Measurements from ENCODE around the gene PTPN13.

The PTPN13 gene

DNA sequence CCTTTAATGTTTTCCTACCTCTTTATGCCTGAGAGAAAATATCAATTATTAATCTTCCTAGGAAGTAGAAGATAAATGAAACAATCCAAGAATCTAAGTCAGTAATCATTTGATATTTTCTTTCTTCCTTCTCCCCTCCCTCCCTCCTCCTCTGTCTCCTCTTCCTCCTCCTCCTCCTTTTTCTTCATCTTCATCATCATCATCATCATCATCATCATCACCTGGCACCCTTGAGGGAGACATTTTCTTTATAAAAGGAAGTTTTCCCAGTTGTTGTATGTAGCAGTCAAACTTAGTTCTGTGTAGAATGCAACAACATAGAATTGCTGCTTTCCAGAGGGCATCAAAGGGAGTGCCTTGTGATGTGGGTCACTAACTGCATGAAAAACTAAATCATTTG is 155.0 kb downstream of the PTPN13 start:
- Histone ChIP-seq H3K4me3 (ENCODE audit: low read depth, low read length) (no peak overlapping the region), H3K79me2 (ENCODE audit: control insufficient read depth, insufficient read depth, low read length, unreplicated experiment) (no peaks in the 10 kb centered on the region), H3K27ac (ENCODE audit: low read depth, low read length) (no peak overlapping the region), H2AFZ (ENCODE audit: low read length, unreplicated experiment) (no peak overlapping the region), H3K4me1 (ENCODE audit: control insufficient read depth, insufficient read depth, low read length, unreplicated experiment) (no peaks in the 10 kb centered on the region), H3K27me3 (ENCODE audit: insufficient read depth, low read length) (no peaks in the 10 kb centered on the region), H3K36me3 (ENCODE audit: insufficient read depth, low read length) (0 out of 2 replicates have a peak, but pooled peaks cover 3% of the 10 kb centered on the region)

DNA sequence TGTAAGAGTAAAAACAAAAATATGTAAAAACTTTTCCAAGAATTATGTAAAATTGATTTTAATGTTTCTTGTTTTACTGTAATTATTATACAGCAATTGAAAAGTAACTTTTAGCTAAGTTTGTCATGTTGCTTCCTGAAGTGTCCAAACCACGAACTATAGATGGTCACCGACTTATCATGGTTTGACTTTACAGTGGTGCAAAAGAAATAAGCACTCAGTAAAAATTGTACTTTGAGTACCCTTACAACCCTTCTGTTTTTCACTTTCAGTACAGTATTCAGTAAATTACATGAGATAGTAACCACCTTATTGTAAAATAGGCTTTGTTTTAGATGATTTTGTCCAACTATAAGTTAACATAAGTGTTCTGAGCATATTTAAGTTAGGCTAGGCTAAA is 161.3 kb downstream of the PTPN13 start:
- Histone ChIP-seq H3K4me3 (ENCODE audit: low read depth, low read length) (no peak overlapping the region), H3K4me1 (ENCODE audit: control insufficient read depth, insufficient read depth, low read length, unreplicated experiment) (no peaks in the 10 kb centered on the region), H3K79me2 (ENCODE audit: control insufficient read depth, insufficient read depth, low read length, unreplicated experiment) (no peaks in the 10 kb centered on the region), H3K27ac (ENCODE audit: low read depth, low read length) (no peak overlapping the region), H2AFZ (ENCODE audit: low read length, unreplicated experiment) (no peak overlapping the region), H3K27me3 (ENCODE audit: insufficient read depth, low read length) (no peaks in the 10 kb centered on the region), H3K36me3 (ENCODE audit: insufficient read depth, low read length) (0 out of 2 replicates have a peak, but pooled peaks cover 3% of the 10 kb centered on the region)

DNA sequence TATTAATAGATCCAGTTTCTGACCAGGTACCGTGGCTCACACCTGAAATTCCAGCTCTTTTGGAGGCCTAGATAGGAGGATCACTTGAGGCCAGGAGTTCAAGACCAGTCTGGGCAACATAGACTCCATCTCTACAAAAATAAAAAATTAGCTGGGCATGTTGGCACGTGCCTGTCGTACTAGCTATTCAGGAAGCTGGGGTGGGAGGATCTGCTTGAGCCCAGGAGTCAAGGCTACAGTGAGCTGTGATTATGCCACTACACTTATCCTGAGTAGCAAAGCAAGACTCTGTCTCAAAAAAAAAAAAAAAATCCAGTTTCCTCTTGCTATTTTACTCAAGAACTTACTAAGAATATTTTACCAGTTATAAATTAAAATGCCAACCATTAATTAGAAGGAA is 163.4 kb downstream of the PTPN13 start:
- Histone ChIP-seq H3K27me3 (ENCODE audit: insufficient read depth, low read length) (no peaks in the 10 kb centered on the region), H2AFZ (ENCODE audit: low read length, unreplicated experiment) (no peak overlapping the region), H3K79me2 (ENCODE audit: control insufficient read depth, insufficient read depth, low read length, unreplicated experiment) (no peaks in the 10 kb centered on the region), H3K27ac (ENCODE audit: low read depth, low read length) (no peak overlapping the region), H3K4me3 (ENCODE audit: low read depth, low read length) (no peak overlapping the region), H3K4me1 (ENCODE audit: control insufficient read depth, insufficient read depth, low read length, unreplicated experiment) (no peaks in the 10 kb centered on the region), H3K36me3 (ENCODE audit: insufficient read depth, low read length) (no peaks in the 10 kb centered on the region; the same call in 1 of the 2 replicates)

DNA sequence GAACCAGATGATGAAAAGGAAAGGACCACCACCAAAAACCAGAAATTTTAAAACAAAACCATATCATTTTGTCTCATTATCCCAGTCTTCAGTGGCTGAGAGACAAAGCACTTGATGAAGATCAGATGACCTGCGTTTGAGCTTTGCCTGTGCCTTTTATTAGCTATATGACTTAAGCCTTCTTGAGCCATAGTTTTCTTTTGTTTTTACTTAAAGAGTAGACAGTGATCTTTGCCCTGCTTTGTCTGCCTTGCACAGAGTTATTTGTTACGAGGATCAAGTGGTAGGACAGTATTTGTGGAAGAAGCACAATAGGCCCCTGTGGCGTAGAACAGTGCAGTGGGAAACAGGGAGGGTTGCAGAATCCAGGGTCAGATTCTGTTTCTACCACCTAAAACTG is 165.2 kb downstream of the PTPN13 start:
- H3K4me1 ChIP-seq (ENCODE audit: control insufficient read depth, insufficient read depth, low read length, unreplicated experiment), result no peaks in the 10 kb centered on the region
- H3K27me3 ChIP-seq (ENCODE audit: insufficient read depth, low read length), result no peaks in the 10 kb centered on the region
- no peak overlapping the region for H2AFZ ChIP-seq (ENCODE audit: low read length, unreplicated experiment)
- H3K79me2 ChIP-seq (ENCODE audit: control insufficient read depth, insufficient read depth, low read length, unreplicated experiment), result no peaks in the 10 kb centered on the region
- no peak overlapping the region for H3K27ac ChIP-seq (ENCODE audit: low read depth, low read length)
- no peaks in the 10 kb centered on the region; the same call in none of the 2 replicates for H3K36me3 ChIP-seq (ENCODE audit: insufficient read depth, low read length)
- H3K4me3 ChIP-seq (ENCODE audit: low read depth, low read length), result no peak overlapping the region

DNA sequence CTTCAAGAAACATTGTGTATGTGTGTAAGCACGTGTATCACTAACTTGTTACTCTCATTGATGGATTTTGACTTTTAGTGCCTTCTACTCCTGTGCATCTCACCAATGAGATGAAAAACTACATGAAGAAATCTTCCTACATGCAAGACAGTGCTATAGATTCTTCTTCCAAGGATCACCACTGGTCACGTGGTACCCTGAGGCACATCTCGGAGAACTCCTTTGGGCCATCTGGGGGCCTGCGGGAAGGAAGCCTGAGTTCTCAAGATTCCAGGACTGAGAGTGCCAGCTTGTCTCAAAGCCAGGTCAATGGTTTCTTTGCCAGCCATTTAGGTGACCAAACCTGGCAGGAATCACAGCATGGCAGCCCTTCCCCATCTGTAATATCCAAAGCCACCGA is 168.5 kb downstream of the PTPN13 start:
- Histone ChIP-seq H3K4me3 (ENCODE audit: low read depth, low read length) (no peak overlapping the region), H3K36me3 (ENCODE audit: insufficient read depth, low read length) (no peaks in the 10 kb centered on the region; the same call in none of the 2 replicates), H2AFZ (ENCODE audit: low read length, unreplicated experiment) (no peak overlapping the region), H3K79me2 (ENCODE audit: control insufficient read depth, insufficient read depth, low read length, unreplicated experiment) (no peaks in the 10 kb centered on the region), H3K27me3 (ENCODE audit: insufficient read depth, low read length) (no peaks in the 10 kb centered on the region), H3K27ac (ENCODE audit: low read depth, low read length) (no peak overlapping the region), H3K4me1 (ENCODE audit: control insufficient read depth, insufficient read depth, low read length, unreplicated experiment) (no peaks in the 10 kb centered on the region)

DNA sequence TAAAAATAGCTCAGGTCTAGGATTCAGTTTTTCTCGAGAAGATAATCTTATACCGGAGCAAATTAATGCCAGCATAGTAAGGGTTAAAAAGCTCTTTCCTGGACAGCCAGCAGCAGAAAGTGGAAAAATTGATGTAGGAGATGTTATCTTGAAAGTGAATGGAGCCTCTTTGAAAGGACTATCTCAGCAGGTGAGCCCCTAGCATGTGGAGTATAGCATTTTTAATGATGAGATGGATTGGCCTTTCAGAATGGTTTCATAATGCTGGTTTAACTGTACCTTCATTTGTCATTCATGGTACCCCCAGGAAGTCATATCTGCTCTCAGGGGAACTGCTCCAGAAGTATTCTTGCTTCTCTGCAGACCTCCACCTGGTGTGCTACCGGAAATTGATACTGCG is 175.7 kb downstream of the PTPN13 start:
- Histone ChIP-seq H3K79me2 (ENCODE audit: control insufficient read depth, insufficient read depth, low read length, unreplicated experiment) (no peaks in the 10 kb centered on the region), H3K27me3 (ENCODE audit: insufficient read depth, low read length) (no peaks in the 10 kb centered on the region), H2AFZ (ENCODE audit: low read length, unreplicated experiment) (no peak overlapping the region), H3K27ac (ENCODE audit: low read depth, low read length) (no peak overlapping the region), H3K4me3 (ENCODE audit: low read depth, low read length) (no peak overlapping the region), H3K4me1 (ENCODE audit: control insufficient read depth, insufficient read depth, low read length, unreplicated experiment) (no peaks in the 10 kb centered on the region), H3K36me3 (ENCODE audit: insufficient read depth, low read length) (0 out of 2 replicates have a peak, but pooled peaks cover 2% of the 10 kb centered on the region)

DNA sequence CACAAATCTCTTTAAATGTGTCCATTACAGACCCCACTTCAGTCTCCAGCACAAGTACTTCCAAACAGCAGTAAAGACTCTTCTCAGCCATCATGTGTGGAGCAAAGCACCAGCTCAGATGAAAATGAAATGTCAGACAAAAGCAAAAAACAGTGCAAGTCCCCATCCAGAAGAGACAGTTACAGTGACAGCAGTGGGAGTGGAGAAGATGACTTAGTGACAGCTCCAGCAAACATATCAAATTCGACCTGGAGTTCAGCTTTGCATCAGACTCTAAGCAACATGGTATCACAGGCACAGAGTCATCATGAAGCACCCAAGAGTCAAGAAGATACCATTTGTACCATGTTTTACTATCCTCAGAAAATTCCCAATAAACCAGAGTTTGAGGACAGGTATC is 177.0 kb downstream of the PTPN13 start:
- Histone ChIP-seq H2AFZ (ENCODE audit: low read length, unreplicated experiment) (no peak overlapping the region), H3K4me3 (ENCODE audit: low read depth, low read length) (no peak overlapping the region), H3K4me1 (ENCODE audit: control insufficient read depth, insufficient read depth, low read length, unreplicated experiment) (no peaks in the 10 kb centered on the region), H3K27ac (ENCODE audit: low read depth, low read length) (no peak overlapping the region), H3K27me3 (ENCODE audit: insufficient read depth, low read length) (no peaks in the 10 kb centered on the region), H3K36me3 (ENCODE audit: insufficient read depth, low read length) (peaks cover 6% of the 10 kb centered on the region; the same call in 1 of the 2 replicates), H3K79me2 (ENCODE audit: control insufficient read depth, insufficient read depth, low read length, unreplicated experiment) (no peaks in the 10 kb centered on the region)

DNA sequence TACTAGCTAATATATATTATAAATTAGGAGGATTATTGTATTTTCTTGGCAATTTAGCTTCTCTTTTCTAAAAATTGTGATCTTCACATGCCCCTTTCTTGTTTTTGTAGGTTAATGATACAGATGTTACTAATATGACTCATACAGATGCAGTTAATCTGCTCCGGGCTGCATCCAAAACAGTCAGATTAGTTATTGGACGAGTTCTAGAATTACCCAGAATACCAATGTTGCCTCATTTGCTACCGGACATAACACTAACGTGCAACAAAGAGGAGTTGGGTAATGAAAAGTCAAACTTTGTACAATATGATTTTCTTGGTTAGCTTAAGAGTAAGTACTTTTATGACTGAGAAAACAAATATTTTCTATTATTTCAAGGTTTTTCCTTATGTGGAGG is 180.9 kb downstream of the PTPN13 start:
- no peaks in the 10 kb centered on the region for H3K27me3 ChIP-seq (ENCODE audit: insufficient read depth, low read length)
- no peaks in the 10 kb centered on the region for H3K4me1 ChIP-seq (ENCODE audit: control insufficient read depth, insufficient read depth, low read length, unreplicated experiment)
- H3K36me3 ChIP-seq (ENCODE audit: insufficient read depth, low read length), result peaks cover 8% of the 10 kb centered on the region; the same call in 1 of the 2 replicates
- no peak overlapping the region for H3K27ac ChIP-seq (ENCODE audit: low read depth, low read length)
- no peak overlapping the region for H3K4me3 ChIP-seq (ENCODE audit: low read depth, low read length)
- H2AFZ ChIP-seq (ENCODE audit: low read length, unreplicated experiment), result no peak overlapping the region
- no peaks in the 10 kb centered on the region for H3K79me2 ChIP-seq (ENCODE audit: control insufficient read depth, insufficient read depth, low read length, unreplicated experiment)

DNA sequence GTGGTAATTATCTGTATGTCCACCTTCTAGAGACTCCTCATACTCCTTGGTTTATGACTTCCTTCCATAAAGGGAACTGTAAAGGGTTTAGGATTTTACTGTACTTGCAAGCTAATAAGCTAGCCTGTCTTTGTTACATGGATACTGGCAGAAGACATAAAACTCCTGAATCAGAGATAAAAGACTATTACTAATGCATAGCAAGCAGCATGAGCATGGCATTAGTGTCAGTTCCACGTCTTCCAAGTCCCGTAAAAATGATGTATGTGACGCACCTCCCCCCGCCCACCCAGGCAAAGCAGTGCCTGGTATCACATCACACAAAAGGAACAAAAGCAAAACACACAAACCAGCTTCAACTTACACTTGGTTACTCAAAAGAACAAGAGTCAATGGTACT is 184.1 kb downstream of the PTPN13 start:
- Histone ChIP-seq H3K36me3 (ENCODE audit: insufficient read depth, low read length) (peaks cover 8% of the 10 kb centered on the region; the same call in 1 of the 2 replicates), H3K79me2 (ENCODE audit: control insufficient read depth, insufficient read depth, low read length, unreplicated experiment) (no peaks in the 10 kb centered on the region), H3K4me3 (ENCODE audit: low read depth, low read length) (no peak overlapping the region), H3K27me3 (ENCODE audit: insufficient read depth, low read length) (no peaks in the 10 kb centered on the region), H2AFZ (ENCODE audit: low read length, unreplicated experiment) (no peak overlapping the region), H3K4me1 (ENCODE audit: control insufficient read depth, insufficient read depth, low read length, unreplicated experiment) (no peaks in the 10 kb centered on the region), H3K27ac (ENCODE audit: low read depth, low read length) (no peak overlapping the region)

DNA sequence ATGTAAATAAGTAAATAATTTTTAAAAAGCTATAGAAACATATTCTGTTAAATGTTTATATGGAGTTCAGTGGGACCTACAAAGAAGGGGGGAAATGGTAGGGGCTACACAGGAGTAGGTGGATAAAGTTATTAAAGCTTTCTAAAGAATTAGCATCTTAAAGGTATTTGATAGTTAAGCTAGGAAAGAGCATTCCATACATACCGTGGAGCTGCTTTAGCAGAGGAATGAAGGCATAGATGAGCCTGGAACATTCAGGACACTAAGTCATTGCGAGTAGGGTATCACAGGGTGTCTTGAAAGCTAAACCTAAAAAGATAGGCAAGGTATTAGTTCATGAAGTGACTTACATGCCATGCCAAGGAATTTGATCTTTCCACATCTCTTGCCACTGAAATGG is 194.7 kb downstream of the PTPN13 start:
- Histone ChIP-seq H3K36me3 (ENCODE audit: insufficient read depth, low read length) (peaks cover 11% of the 10 kb centered on the region), H3K27ac (ENCODE audit: low read depth, low read length) (no peak overlapping the region), H3K4me3 (ENCODE audit: low read depth, low read length) (no peak overlapping the region)

DNA sequence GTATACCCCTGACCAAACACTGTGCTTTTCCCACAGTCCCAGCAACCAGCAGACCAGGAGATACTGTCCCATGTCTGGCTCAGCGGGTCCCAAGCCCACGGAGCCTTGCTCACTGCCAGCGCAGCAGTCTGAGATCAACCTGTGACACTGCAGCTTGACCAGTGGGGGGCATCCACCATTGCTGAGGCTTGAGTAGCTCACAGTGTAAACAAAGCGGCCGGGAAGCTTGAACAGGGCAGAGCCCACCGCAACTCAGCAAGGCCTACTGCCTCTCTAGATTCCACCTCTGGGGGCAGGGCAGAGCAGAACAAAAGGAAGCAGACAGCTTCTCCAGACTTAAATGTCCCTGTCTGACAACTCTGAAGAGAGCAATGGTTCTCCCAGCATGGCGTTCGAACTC is 197.0 kb downstream of the PTPN13 start:
- H3K4me1 ChIP-seq (ENCODE audit: control insufficient read depth, insufficient read depth, low read length, unreplicated experiment), result no peaks in the 10 kb centered on the region
- H3K4me3 ChIP-seq (ENCODE audit: low read depth, low read length), result no peak overlapping the region
- no peak overlapping the region for H2AFZ ChIP-seq (ENCODE audit: low read length, unreplicated experiment)
- no peaks in the 10 kb centered on the region for H3K79me2 ChIP-seq (ENCODE audit: control insufficient read depth, insufficient read depth, low read length, unreplicated experiment)
- H3K27ac ChIP-seq (ENCODE audit: low read depth, low read length), result no peak overlapping the region
- H3K27me3 ChIP-seq (ENCODE audit: insufficient read depth, low read length), result no peaks in the 10 kb centered on the region
- H3K36me3 ChIP-seq (ENCODE audit: insufficient read depth, low read length), result peaks cover 11% of the 10 kb centered on the region

More for the DNA sequence above, 194.7 kb downstream of the PTPN13 start:
- Histone ChIP-seq H3K4me1 (ENCODE audit: control insufficient read depth, insufficient read depth, low read length, unreplicated experiment) (no peaks in the 10 kb centered on the region), H2AFZ (ENCODE audit: low read length, unreplicated experiment) (no peak overlapping the region), H3K79me2 (ENCODE audit: control insufficient read depth, insufficient read depth, low read length, unreplicated experiment) (no peaks in the 10 kb centered on the region), H3K27me3 (ENCODE audit: insufficient read depth, low read length) (no peaks in the 10 kb centered on the region)

Data from ACC112 (cell line).